GM19452 (cell line): Measurements from ENCODE around the gene MRPL24.
"Not testable (repeated sequence)": the region's sequence is repeated elsewhere in the genome, so short reads cannot be mapped to it uniquely, and the experiment has no call there.

ENCODE experiments used
- ATAC-seq: cut with Tn5 transposase; IDR thresholded peaks from one replicate; pipeline ENCODE4 v1.9.1; 2021; ENCODE audit not compliant: unreplicated experiment

Gene MRPL24

GRCh38 chr1:156760796-156761104, 19.9 kb upstream of the MRPL24 start:
- ATAC-seq, result no peak

- no peak for ATAC-seq
Observed at GRCh38 chr1:156760092-156760795, 19.4 kb upstream of the MRPL24 start.

- not testable (repeated sequence) for ATAC-seq
Observed at GRCh38 chr1:156757572-156758253, 16.8 kb upstream of the MRPL24 start.

GRCh38 chr1:156756355-156756754, 15.5 kb upstream of the MRPL24 start:
- ATAC-seq, result no peak

- ATAC-seq, result no peak
Observed at GRCh38 chr1:156755527-156755950, 14.7 kb upstream of the MRPL24 start.

- ATAC-seq, result no peak
Observed at GRCh38 chr1:156754219-156754618, 13.3 kb upstream of the MRPL24 start.

GRCh38 chr1:156752843-156753482, 12.1 kb upstream of the MRPL24 start:
- ATAC-seq, result no peak

- ATAC-seq, result peak; percentile 67
Observed at GRCh38 chr1:156751757-156752481, 11.0 kb upstream of the MRPL24 start.

- no peak for ATAC-seq
Observed at GRCh38 chr1:156751451-156751756, 10.5 kb upstream of the MRPL24 start, which contains the start of gene HDGF. Gene HDGF (minus strand): TSS chr1:156751675. CDS start chr1:156751429, 246 bp downstream.

- ATAC-seq, result peak; percentile 11
Observed at GRCh38 chr1:156750711-156751450, 10.0 kb upstream of the MRPL24 start.

GRCh38 chr1:156750191-156750672, 9.3 kb upstream of the MRPL24 start:
- ATAC-seq, result no peak

- no peak for ATAC-seq
Observed at GRCh38 chr1:156749419-156750118, 8.7 kb upstream of the MRPL24 start.

GRCh38 chr1:156748670-156749418, 8.0 kb upstream of the MRPL24 start:
- ATAC-seq, result no peak

GRCh38 chr1:156747742-156748669, 7.1 kb upstream of the MRPL24 start:
- no peak for ATAC-seq

GRCh38 chr1:156746728-156747631, 6.1 kb upstream of the MRPL24 start:
- ATAC-seq, result no peak

- no peak for ATAC-seq
Observed at GRCh38 chr1:156746406-156746727, 5.5 kb upstream of the MRPL24 start.

- no peak for ATAC-seq
Observed at GRCh38 chr1:156745881-156746280, 5.0 kb upstream of the MRPL24 start.
